GM12865 (cell line): ENCODE measurements around the gene ZNF181.

Experiments
- DNase-seq: peaks from one replicate; pipeline ENCODE4 v3.0.0; 2010; ENCODE audit warnings: low read depth
- H3K4me3 ChIP-seq: 2 replicates; pipeline ENCODE4 v1.5.1; 2011; ENCODE audit warnings: mild to moderate bottlenecking, low read depth, low read length, control low read depth
- CTCF ChIP-seq: IDR thresholded peaks from 2 replicates; pipeline ENCODE4 v1.5.1; 2011; ENCODE audit warnings: low read length, control low read depth, low read depth, inconsistent platforms; ENCODE audit not compliant: insufficient read depth; ENCODE audit errors: missing control alignments

Gene ZNF181

GRCh38 chr19:34774857-34775256 lies 40.8 kb downstream of the ZNF181 start:
- no peak overlapping the region for H3K4me3 ChIP-seq
- DNase-seq: no peak
- TF ChIP-seq CTCF: no peak

DNA sequence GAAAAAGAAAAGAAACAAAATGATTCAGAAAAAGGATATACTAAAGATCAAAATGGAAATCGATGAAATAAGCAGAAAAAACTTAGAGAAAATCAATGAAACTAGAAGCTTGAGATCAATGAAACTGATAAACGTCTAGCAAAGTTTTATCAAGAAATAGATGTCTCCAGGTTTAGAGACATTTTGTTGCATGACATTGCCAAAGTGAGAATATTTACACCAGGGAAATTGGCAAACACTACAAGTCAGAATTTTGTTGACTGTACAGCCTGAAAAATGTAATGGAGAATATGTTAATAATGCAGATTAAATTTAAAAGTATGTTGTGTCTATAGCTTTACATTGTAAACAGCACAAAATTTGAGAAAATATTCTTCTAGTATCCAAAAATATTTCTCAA lies 44.3 kb downstream of the ZNF181 start:
- H3K4me3 ChIP-seq: no peak overlapping the region
- DNase-seq: no peak
- no peak for TF ChIP-seq CTCF

DNA sequence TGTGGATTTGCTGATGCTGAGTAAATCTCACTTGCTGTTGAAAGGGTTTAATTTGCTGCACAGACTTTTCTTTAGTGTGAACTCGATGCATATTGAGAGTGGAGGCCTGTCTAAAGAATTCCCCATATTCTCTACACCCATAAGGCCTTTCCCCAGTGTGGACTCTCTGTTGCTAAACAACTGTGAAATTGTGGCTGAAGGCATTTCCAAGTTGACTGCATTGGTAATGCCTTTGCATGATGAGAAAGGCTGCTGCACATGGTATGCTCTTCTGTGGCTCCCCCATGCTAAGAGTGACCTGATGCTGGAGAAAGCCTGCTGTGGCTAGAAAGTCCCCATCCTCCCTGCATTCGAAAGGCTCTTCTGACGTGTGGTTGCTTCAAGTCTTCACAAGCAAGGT lies 45.6 kb downstream of the ZNF181 start:
- no peak overlapping the region for H3K4me3 ChIP-seq
- no peak for DNase-seq
- TF ChIP-seq CTCF: no peak

- no peak overlapping the region for H3K4me3 ChIP-seq
- no peak for DNase-seq
- TF ChIP-seq CTCF: no peak
Measured at GRCh38 chr19:34786236-34786635, 52.2 kb downstream of the ZNF181 start.

- H3K4me3 ChIP-seq: no peak overlapping the region
- no peak for DNase-seq
- no peak for TF ChIP-seq CTCF
Measured at GRCh38 chr19:34787059-34787824, 53.2 kb downstream of the ZNF181 start.

DNA sequence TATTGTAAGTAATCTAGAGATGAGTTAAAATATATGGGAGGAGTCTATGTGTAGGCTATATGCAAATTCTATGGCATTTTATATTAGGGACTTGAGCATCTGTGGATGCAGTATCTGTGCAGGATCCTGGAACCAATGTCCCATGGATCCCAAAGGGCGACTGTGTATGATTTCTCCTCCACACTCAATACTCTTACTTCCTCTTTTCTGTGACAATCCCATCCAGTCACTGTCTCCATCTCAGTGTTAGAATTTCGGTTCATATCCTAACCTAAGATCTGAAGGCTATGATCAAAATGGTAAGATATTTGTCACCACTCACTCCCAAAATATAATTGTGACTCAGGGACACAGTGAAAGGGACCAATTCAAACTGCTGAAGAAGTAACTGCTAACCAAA lies 54.0 kb downstream of the ZNF181 start:
- DNase-seq: no peak
- no peak overlapping the region for H3K4me3 ChIP-seq
- TF ChIP-seq CTCF: no peak

DNA sequence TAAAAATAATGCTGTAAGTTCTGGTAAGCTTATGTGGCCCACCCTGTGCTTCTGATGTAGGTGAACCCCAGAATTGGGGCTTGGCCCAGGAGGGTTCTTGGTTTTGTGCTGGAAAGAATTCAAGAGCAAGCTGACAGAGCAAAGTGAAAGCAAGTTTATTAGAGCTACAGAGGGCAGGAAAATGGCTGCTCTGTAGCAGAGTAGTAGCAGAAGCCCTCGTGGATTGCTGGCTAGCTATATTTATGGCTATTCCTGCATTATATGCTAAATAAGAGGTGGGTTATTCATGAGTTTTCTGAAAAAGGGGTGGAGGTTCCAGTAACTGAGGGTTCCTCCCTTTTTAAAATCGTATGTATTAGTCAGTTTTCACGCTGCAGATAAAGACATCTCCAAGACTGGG lies 59.5 kb downstream of the ZNF181 start:
- DNase-seq: no peak
- TF ChIP-seq CTCF: no peak
- H3K4me3 ChIP-seq: no peak overlapping the region
